GM13976 (cell line): ENCODE results near the gene NTM.

Source experiments
- DNase-seq: peaks from one replicate; pipeline ENCODE4 v3.0.0; 2012; ENCODE audit warnings: low spot score
- in situ Hi-C: fragments of 300-500 bp; cut with MboI; formaldehyde crosslinking; loops from one replicate; pipeline ENCODE4 v1.12.0; 2022; ENCODE audit warnings: low sequenced_read_pairs, mixed read lengths, inconsistent platforms; ENCODE audit not compliant: unreplicated experiment
- TF ChIP-seq, protein P1 (sequence below): IDR thresholded peaks from 2 replicates; pipeline ENCODE4 v1.5.1; 2012; ENCODE audit warnings: borderline replicate concordance, mild to moderate bottlenecking; ENCODE audit not compliant: insufficient read depth; ENCODE audit errors: extremely low read depth, missing control alignments, control extremely low read depth

Gene NTM

GRCh38 chr11:131693756-131694155, 323.3 kb downstream of the NTM start:
- in situ Hi-C loops, result no loop called here
- TF ChIP-seq, protein P1, sequence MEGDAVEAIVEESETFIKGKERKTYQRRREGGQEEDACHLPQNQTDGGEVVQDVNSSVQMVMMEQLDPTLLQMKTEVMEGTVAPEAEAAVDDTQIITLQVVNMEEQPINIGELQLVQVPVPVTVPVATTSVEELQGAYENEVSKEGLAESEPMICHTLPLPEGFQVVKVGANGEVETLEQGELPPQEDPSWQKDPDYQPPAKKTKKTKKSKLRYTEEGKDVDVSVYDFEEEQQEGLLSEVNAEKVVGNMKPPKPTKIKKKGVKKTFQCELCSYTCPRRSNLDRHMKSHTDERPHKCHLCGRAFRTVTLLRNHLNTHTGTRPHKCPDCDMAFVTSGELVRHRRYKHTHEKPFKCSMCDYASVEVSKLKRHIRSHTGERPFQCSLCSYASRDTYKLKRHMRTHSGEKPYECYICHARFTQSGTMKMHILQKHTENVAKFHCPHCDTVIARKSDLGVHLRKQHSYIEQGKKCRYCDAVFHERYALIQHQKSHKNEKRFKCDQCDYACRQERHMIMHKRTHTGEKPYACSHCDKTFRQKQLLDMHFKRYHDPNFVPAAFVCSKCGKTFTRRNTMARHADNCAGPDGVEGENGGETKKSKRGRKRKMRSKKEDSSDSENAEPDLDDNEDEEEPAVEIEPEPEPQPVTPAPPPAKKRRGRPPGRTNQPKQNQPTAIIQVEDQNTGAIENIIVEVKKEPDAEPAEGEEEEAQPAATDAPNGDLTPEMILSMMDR, result no peak
- DNase-seq, result no peak

GRCh38 chr11:131694526-131695424, 324.4 kb downstream of the NTM start:
- TF ChIP-seq, protein P1, result peak; percentile 96
- peak; percentile 86 for DNase-seq
- in situ Hi-C loops, result no loop called here

GRCh38 chr11:131695889-131696429, 325.5 kb downstream of the NTM start:
- in situ Hi-C loops, result no loop called here
- TF ChIP-seq, protein P1, result no peak

GRCh38 chr11:131696690-131697089, 326.3 kb downstream of the NTM start:
- in situ Hi-C loops, result no loop called here
- TF ChIP-seq, protein P1, result no peak
- DNase-seq, result no peak

More at GRCh38 chr11:131695889-131696429, 325.5 kb downstream of the NTM start:
- DNase-seq, result no peak

GRCh38 chr11:131703311-131703710, 332.9 kb downstream of the NTM start:
- in situ Hi-C loops, result no loop called here
- DNase-seq, result no peak
- TF ChIP-seq, protein P1, result no peak

- in situ Hi-C loops, result no loop called here
- TF ChIP-seq, protein P1, result no peak
- DNase-seq, result no peak
Measured at GRCh38 chr11:131704682-131705081, 334.3 kb downstream of the NTM start.

GRCh38 chr11:131710511-131710910, 340.1 kb downstream of the NTM start:
- DNase-seq, result no peak
- in situ Hi-C loops, result no loop called here
- TF ChIP-seq, protein P1, result no peak
